GM19438 (cell line): ENCODE results near the gene ANKRD61.
"Not testable (repeated sequence)": the region's sequence is repeated elsewhere in the genome, so short reads cannot be mapped to it uniquely, and the experiment has no call there.

Experiments
- ATAC-seq: cut with Tn5 transposase; IDR thresholded peaks from one replicate; pipeline ENCODE4 v1.9.1; 2021; ENCODE audit warnings: low read depth; ENCODE audit not compliant: unreplicated experiment

ANKRD61 gene

DNA sequence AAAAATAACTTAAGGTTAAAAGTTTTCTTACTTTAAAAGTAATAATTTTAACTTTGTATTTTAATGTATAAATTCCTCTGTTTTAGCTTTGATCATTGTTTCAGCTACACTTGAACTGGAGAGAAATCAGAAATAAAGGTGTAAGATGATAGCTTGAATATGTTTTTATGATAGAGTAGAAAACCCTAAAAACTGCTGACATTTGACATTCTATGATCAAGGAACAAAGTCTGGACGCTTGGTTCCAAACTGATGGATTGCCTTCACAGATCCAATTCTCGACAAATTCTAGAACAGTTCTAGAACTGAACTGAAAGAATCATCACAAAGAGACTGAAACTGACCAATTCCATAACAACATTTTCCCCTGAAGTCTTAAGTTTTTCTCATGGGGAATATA lies at the start of gene ANKRD61:
Gene ANKRD61, plus strand, starts transcription at position 389 of the 400 bp plus-strand sequence. Its CDS starts 0 bp downstream, at position 389.
- no peak for ATAC-seq

- not testable (repeated sequence) for ATAC-seq
These were observed 44.1 kb upstream of the ANKRD61 start for GRCh38 chr7:5987061-5987460.

- no peak for ATAC-seq
These were observed 33.9 kb upstream of the ANKRD61 start for GRCh38 chr7:5997210-5997808.

GRCh38 chr7:6007386-6007785 lies 23.8 kb upstream of the ANKRD61 start:
- no peak for ATAC-seq

- not testable (repeated sequence) for ATAC-seq
These were observed 23.2 kb upstream of the ANKRD61 start for GRCh38 chr7:6007835-6008590.

GRCh38 chr7:6008668-6009611 lies 22.2 kb upstream of the ANKRD61 start, which contains the start of the genes AIMP2 and PMS2:
AIMP2 (plus strand) TSS chr7:6009272; CDS start chr7:6009364, 92 bp downstream.
PMS2 (minus strand) TSS chr7:6009049; CDS start chr7:6009019, 30 bp downstream.
- ATAC-seq: peak; percentile 90

DNA sequence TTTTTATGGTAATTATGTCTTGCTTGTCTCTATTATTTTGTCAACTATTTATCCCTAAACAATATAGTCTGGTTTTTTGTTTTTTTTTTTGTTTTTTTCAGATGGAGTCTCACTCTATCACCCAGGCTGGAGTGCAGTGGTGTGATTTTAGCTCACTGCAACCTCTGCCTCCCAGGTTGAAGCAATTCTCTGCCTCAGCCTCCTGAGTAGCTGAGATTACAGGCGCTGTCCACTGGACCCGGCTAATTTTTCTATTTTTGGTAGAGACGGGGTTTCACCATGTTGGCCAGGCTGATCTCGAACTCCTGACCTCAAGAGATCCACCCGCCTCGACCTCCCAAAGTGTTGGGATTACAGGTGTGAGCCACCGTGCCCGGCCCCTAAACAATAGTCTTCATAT lies 20.8 kb upstream of the ANKRD61 start:
- ATAC-seq: not testable (repeated sequence)

DNA sequence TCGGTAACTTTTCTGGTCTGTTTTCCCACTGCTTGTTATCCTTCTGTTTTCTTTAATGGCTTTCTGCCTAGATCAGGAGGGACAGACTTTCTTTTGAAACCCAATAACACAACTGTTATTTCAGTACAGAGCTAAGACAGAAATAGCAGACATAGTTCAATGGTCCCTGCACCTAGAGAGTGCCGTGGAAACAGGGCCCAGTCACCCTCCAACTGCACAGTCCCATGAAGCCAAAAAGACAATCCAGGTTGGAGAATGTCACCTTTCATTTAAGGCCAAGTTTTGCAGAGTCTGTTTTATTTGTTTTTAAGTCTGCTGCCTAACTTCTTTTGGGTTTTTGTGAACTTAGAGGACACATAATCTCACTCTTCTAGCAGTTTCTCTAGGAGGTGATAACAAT lies 19.6 kb upstream of the ANKRD61 start:
- ATAC-seq: no peak

DNA sequence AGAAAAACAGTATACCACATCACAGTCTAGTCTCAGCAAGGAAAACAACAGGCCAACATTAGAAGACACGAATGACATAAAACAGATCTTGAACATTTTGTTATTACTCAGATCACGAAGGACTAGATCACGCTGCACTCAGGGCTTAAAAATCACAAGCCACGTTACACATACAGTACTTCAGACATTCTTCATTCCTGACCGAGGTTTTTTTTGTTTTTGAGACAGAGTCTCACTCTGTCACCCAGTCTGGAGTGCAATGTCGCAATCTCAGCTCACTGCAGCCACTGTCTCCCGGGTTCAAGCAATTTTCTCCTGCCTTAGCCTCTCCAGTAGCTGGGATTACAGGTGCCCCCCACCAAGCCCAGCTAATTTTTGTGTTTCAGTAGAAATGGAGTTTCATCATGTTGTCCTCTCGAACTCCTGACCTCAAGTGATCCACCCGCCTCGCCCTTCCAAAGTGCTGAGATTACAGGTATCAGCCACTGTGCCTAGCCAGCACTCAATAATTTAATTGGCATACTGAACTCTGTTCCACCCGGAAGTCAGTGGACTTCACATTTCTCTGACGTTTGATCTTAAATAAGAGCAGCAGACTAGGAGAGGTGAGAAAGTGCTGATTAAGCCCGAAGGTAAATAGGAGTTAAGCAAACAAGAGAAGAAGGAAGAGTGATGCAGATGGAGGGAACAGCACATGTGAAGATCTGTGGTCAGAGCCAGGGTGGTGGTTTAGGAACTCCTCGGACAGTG lies 18.6 kb upstream of the ANKRD61 start:
- ATAC-seq: no peak

GRCh38 chr7:6015917-6016652 lies 15.1 kb upstream of the ANKRD61 start:
- ATAC-seq: no peak

- ATAC-seq: no peak
These were observed 14.6 kb upstream of the ANKRD61 start for GRCh38 chr7:6016653-6016966.

DNA sequence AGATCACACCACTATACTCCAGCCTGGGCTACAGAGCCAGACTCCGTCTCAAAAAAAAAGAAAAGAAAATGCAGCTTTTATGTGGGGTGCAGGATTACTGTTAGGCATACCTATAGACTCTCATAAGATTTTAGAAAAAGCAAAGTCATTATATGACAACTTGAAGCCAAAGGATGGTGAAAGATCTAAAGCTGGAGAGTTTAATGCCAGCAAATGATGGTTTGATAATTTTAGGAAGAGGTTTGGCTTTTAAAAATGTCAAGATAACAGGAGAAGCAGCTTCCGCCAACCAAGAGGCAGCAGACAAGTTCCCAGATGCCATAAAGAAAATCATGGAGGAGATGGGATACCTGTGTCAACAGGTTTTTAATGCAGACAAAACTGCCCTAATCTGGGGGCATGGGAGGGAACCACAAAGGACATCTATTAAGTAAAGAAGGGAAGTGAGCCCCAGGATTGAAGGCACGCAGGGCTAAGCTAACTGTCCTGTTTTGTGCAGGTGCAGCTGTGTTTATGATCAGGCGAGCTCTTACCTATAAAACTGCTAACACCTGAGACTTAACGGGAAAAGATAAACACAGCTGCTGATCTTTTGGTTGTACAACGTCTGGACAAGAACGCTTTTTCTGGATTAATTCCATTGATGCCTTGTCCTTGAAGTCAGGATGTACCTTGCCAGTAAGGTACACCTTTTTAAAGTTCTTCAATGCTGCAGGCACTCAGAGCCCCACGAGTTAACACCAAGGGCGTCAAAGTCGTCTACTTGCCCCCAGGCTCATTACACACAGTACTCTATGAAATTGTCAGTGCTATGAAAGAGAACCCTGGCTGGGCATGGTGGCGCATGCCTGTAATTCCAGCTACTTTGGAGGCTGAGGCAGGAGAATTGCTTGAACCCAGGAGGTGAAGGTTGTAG lies 10.5 kb upstream of the ANKRD61 start:
- no peak for ATAC-seq

DNA sequence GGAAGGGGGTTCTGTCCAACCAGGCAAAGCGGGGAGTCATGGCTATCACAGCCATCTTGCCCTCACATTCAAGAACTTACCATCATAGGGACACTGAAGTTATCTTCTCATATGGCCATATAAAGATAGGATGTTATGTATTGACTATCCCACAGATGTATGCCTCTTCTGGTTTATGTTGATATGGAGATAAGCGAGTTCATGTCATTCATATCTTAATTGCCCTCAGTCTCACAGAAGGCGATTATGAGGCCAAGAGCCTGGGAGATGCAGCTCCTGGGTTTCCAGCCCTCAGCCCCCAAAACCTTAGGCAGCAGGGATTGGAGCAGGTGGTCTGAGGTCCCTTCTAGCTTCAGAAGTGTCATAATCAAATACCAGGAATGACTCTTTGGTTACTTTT lies 8.5 kb upstream of the ANKRD61 start:
- no peak for ATAC-seq

GRCh38 chr7:6023974-6024435 lies 7.2 kb upstream of the ANKRD61 start:
- no peak for ATAC-seq

- ATAC-seq: peak; percentile 98
These were observed 5.0 kb upstream of the ANKRD61 start for GRCh38 chr7:6026011-6026819.

GRCh38 chr7:6026820-6027311 lies 4.3 kb upstream of the ANKRD61 start:
- no peak for ATAC-seq

DNA sequence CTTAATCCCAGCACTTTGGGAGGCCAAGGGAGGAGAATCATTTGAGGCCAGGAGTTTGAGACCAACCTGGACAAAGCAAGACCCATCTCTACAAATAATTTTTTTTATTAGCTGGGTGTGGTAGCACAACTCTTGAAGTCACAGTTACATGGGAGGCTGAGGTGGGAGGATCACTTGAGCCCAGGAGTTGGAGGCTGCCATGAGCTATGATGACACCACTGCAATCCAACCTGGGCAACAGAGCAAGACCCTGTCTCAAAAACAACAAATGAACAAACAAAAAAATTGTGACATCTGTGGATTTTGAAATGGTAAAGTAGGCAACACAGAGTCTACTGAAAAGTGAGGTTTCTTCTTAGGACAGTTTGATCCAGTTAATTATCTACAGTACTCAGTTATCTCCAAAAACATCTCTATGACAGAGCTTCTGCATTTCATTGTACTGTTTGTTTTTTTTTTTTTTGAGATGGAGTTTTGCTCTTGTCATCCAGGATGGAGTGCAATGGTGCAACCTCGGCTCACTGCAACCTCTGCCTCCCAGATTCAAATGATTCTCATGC lies 3.3 kb upstream of the ANKRD61 start:
- no peak for ATAC-seq
